HEK293 (cell line): ENCODE data around the gene MAGOH.

Experiments used
- CTCF ChIA-PET: fragments of 350-600 bp; formaldehyde crosslinking; extraction: SDS; loops from one replicate; lab custom pipeline; 2021; ENCODE audit warnings: antibody characterized with exemption; lab: Yijun Ruan, JAX
- POLR2A ChIA-PET: fragments of 300-600 bp; formaldehyde crosslinking; extraction: SDS; loops from one replicate; lab custom pipeline; 2020; ENCODE audit warnings: antibody characterized with exemption, inconsistent platforms; lab: Yijun Ruan, JAX
- H3K27ac ChIP-seq: fragments of 200-500 bp; sonication (Bioruptor generic); 2 replicates; pipeline ENCODE4 v1.5.1; 2014; ENCODE audit warnings: low read depth, low read length, control low read depth, inconsistent platforms; ENCODE audit errors: extremely low read depth
- H3K36me3 ChIP-seq, 2 experiments: fragments of 200-500 bp in 1 of 2; sonication (Bioruptor generic) in 1 of 2; 1 replicate in 1 of 2; 2 replicates in 1 of 2; pipeline ENCODE4 v1.5.1; 2014 to 2017; ENCODE audit warnings: inconsistent platforms in 2 of 2, low read length in 2 of 2; ENCODE audit not compliant: control insufficient read depth in 2 of 2, insufficient read depth in 1 of 2
- H3K4me1 ChIP-seq: fragments of 200-500 bp; sonication (Bioruptor generic); 2 replicates; pipeline ENCODE4 v1.5.1; 2014; ENCODE audit warnings: mild to moderate bottlenecking, low read length, inconsistent platforms; ENCODE audit not compliant: control insufficient read depth, insufficient read depth
- H3K4me3 ChIP-seq: 2 replicates; pipeline ENCODE4 v1.5.1; 2011; ENCODE audit warnings: low read depth, mild to moderate bottlenecking, control low read depth, low read length, moderate library complexity
- H3K9me3 ChIP-seq: fragments of 200-500 bp; sonication (Bioruptor generic); 2 replicates; pipeline ENCODE4 v1.5.1; 2014; ENCODE audit warnings: low read depth, low read length, inconsistent platforms; ENCODE audit not compliant: control insufficient read depth, insufficient read depth
- GLI2 ChIP-seq: fragments of 450-650 bp; formaldehyde crosslinking; IDR thresholded peaks from 2 replicates; pipeline ENCODE4; 2017; ENCODE audit warnings: missing biosample characterization, missing genetic modification characterization, low read depth, borderline replicate concordance
- HIC1 ChIP-seq: fragments of 450-650 bp; formaldehyde crosslinking; IDR thresholded peaks from 2 replicates; pipeline ENCODE4 v1.5.1; 2016; ENCODE audit warnings: missing biosample characterization, missing genetic modification characterization
- PRDM1 ChIP-seq: fragments of 450-650 bp; formaldehyde crosslinking; IDR thresholded peaks from 2 replicates; pipeline ENCODE4; 2016; ENCODE audit warnings: missing biosample characterization, missing genetic modification characterization
- PRDM6 ChIP-seq: fragments of 450-650 bp; formaldehyde crosslinking; IDR thresholded peaks from 2 replicates; pipeline ENCODE4 v1.5.1; 2017; ENCODE audit warnings: missing biosample characterization, missing genetic modification characterization
- REPIN1 ChIP-seq: fragments of 450-650 bp; formaldehyde crosslinking; IDR thresholded peaks from 2 replicates; pipeline ENCODE4 v1.5.1; 2017; ENCODE audit warnings: missing biosample characterization, missing genetic modification characterization, low read depth
- SCRT1 ChIP-seq: fragments of 450-650 bp; formaldehyde crosslinking; IDR thresholded peaks from 2 replicates; pipeline ENCODE4 v1.5.1; 2016; ENCODE audit warnings: missing biosample characterization, missing genetic modification characterization, borderline replicate concordance
- ZBTB44 ChIP-seq: fragments of 450-650 bp; IDR thresholded peaks from 2 replicates; pipeline ENCODE4 v1.5.1; 2018; ENCODE audit warnings: missing biosample characterization, mild to moderate bottlenecking, missing genetic modification characterization
- ZNF174 ChIP-seq: fragments of 450-650 bp; formaldehyde crosslinking; IDR thresholded peaks from 2 replicates; pipeline ENCODE4 v1.5.0; 2017; ENCODE audit warnings: missing biosample characterization, mild to moderate bottlenecking, missing genetic modification characterization
- ZNF18 ChIP-seq: fragments of 450-650 bp; formaldehyde crosslinking; IDR thresholded peaks from 2 replicates; pipeline ENCODE4 v1.5.1; 2016; ENCODE audit warnings: missing biosample characterization, missing genetic modification characterization
- ZNF214 ChIP-seq: fragments of 450-650 bp; formaldehyde crosslinking; IDR thresholded peaks from 2 replicates; pipeline ENCODE4 v1.5.1; 2017; ENCODE audit warnings: missing biosample characterization, mild to moderate bottlenecking, missing genetic modification characterization, borderline replicate concordance
- ZNF302 ChIP-seq: fragments of 450-650 bp; formaldehyde crosslinking; IDR thresholded peaks from 2 replicates; pipeline ENCODE4 v1.5.1; 2016; ENCODE audit warnings: missing biosample characterization, missing genetic modification characterization, low read depth
- ZNF354C ChIP-seq: fragments of 450-650 bp; formaldehyde crosslinking; IDR thresholded peaks from 2 replicates; pipeline ENCODE4 v1.5.1; 2016; ENCODE audit warnings: missing biosample characterization, missing genetic modification characterization, low read depth, borderline replicate concordance
- ZNF404 ChIP-seq: fragments of 450-650 bp; formaldehyde crosslinking; IDR thresholded peaks from 2 replicates; pipeline ENCODE4 v1.5.1; 2017; ENCODE audit warnings: missing biosample characterization, missing genetic modification characterization
- ZNF747 ChIP-seq: fragments of 450-650 bp; formaldehyde crosslinking; IDR thresholded peaks from 2 replicates; pipeline ENCODE4 v1.5.1; 2016; ENCODE audit warnings: missing biosample characterization, missing genetic modification characterization
- ZNF776 ChIP-seq: fragments of 450-650 bp; formaldehyde crosslinking; IDR thresholded peaks from 2 replicates; pipeline ENCODE4 v1.5.0; 2017; ENCODE audit warnings: missing biosample characterization, missing genetic modification characterization, borderline replicate concordance
- TF ChIP-seq, protein P1 (sequence below): fragments of 450-650 bp; formaldehyde crosslinking; IDR thresholded peaks from 2 replicates; pipeline ENCODE4 v1.5.1; 2016; ENCODE audit warnings: missing biosample characterization, missing genetic modification characterization
- TF ChIP-seq, protein P2 (sequence below): fragments of 450-650 bp; formaldehyde crosslinking; IDR thresholded peaks from 2 replicates; pipeline ENCODE4 v1.5.1; 2016; ENCODE audit warnings: missing biosample characterization, missing genetic modification characterization

The MAGOH gene

GRCh38 chr1:53259932-53260331 is 21.6 kb upstream of the MAGOH start (continued):
- TF ChIP-seq ZBTB44 (tag by site-specific recombination) (no peak), REPIN1 (tag by site-specific recombination) (no peak)

DNA sequence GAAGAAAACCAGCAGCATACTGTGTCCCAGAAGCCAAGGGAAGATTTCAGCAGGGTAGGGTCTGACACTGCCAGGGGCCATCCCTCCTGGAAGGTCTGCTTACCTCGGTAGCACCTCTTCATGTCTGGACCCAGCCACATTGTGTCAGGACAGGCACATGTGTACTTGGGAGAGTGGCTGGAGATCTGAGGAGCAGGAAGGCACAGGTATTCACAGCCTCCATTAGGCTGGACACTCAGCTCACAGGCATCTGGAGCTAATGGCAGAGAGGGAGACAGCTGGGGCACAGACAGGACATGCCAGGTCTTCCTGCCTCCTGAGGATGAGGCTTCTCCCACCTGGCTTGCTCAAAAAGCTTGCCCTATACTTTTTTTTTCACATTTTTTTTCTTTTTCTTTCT is 19.9 kb upstream of the MAGOH start:
- H3K9me3 ChIP-seq = no peaks in the 10 kb centered on the region
- H3K4me1 ChIP-seq = no peaks in the 10 kb centered on the region
- H3K36me3 ChIP-seq = peaks cover 6 to 73% of the 10 kb centered on the region in 2 experiments; a peak in 1 of 3 replicates
- POLR2A ChIA-PET = interaction anchor here (0.8 kb wide), 1 partner anchor 20 kb away, joined by 3 read pairs; the partner anchor contains the start of gene MAGOH
- CTCF ChIA-PET = interaction anchor here (1.5 to 1.7 kb wide), 2 partner anchors 8 to 20 kb away, joined by 3 to 4 read pairs; no protein-coding TSS in a partner anchor
- no peak overlapping the region for H3K4me3 ChIP-seq
- TF ChIP-seq SCRT1 (tag by site-specific recombination) = no peak
- TF ChIP-seq ZNF776 (tag by site-specific recombination) = no peak
- TF ChIP-seq GLI2 (tag by site-specific recombination) = no peak
- TF ChIP-seq HIC1 (tag by site-specific recombination) = no peak
- no peak for TF ChIP-seq ZNF747 (tag by site-specific recombination)
- TF ChIP-seq ZNF214 (tag by site-specific recombination) = no peak
- TF ChIP-seq ZNF302 (tag by site-specific recombination) = no peak
- TF ChIP-seq ZNF174 (tag by site-specific recombination) = no peak
- no peak for TF ChIP-seq ZNF18 (tag by site-specific recombination)
- TF ChIP-seq, protein P1, sequence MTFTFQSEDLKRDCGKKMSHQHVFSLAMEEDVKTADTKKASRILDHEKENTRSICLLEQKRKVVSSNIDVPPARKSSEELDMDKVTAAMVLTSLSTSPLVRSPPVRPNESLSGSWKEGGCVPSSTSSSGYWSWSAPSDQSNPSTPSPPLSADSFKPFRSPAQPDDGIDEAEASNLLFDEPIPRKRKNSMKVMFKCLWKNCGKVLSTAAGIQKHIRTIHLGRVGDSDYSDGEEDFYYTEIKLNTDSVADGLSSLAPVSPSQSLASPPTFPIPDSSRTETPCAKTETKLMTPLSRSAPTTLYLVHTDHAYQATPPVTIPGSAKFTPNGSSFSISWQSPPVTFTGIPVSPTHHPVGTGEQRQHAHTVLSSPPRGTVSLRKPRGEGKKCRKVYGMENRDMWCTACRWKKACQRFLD (tag by site-specific recombination) = no peak
- no peak for TF ChIP-seq PRDM6 (tag by site-specific recombination)
- TF ChIP-seq PRDM1 = no peak
- TF ChIP-seq, protein P2, sequence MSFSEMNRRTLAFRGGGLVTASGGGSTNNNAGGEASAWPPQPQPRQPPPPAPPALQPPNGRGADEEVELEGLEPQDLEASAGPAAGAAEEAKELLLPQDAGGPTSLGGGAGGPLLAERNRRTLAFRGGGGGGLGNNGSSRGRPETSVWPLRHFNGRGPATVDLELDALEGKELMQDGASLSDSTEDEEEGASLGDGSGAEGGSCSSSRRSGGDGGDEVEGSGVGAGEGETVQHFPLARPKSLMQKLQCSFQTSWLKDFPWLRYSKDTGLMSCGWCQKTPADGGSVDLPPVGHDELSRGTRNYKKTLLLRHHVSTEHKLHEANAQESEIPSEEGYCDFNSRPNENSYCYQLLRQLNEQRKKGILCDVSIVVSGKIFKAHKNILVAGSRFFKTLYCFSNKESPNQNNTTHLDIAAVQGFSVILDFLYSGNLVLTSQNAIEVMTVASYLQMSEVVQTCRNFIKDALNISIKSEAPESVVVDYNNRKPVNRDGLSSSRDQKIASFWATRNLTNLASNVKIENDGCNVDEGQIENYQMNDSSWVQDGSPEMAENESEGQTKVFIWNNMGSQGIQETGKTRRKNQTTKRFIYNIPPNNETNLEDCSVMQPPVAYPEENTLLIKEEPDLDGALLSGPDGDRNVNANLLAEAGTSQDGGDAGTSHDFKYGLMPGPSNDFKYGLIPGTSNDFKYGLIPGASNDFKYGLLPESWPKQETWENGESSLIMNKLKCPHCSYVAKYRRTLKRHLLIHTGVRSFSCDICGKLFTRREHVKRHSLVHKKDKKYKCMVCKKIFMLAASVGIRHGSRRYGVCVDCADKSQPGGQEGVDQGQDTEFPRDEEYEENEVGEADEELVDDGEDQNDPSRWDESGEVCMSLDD (tag by site-specific recombination) = no peak
- no peak for TF ChIP-seq ZNF354C (tag by site-specific recombination)
- TF ChIP-seq ZNF404 = no peak
- no peak overlapping the region for H3K27ac ChIP-seq
